ENCODE measurements around the gene KRTAP10-7. TPM values are rescaled to one million over a fixed set of nuclear protein-coding genes. Genes with fewer than 3 reads are reported as not detected.
"Not testable (repeated sequence)": the region's sequence is repeated elsewhere in the genome, so short reads cannot be mapped to it uniquely, and the experiment has no call there.

The KRTAP10-7 gene
- total RNA-seq, 2 donors from 2014 or later, result not detected

DNA sequence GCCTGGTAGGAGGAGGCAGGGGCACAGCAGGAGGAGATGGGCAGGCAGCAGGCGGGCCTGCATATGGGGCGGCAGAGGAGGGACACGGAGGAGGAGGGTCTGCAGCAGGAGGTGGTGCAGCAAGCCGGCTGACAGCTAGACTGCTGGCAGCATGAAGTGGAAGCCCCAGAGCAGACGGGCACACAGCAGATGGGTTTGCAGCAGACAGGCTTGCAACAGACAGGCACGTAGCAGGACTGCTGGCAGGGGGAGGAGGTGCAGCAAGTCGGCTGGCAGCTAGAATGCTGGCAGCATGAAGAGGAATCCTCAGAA is 20.6 kb upstream of the KRTAP10-7 start:
- Histone ChIP-seq H3K9me3 (peaks cover 0 to 3% (median 0%) of the 10 kb centered on the region in 3 donors), H3K27ac (no peak overlapping the region), H3K4me3 (no peak overlapping the region), H3K36me3 (replicated peaks in 1 of 2; ENCODE audit: insufficient read depth in 1 of 2, low read depth in 2 of 2) (no peaks in the 10 kb centered on the region), H3K4me1 (no peaks in the 10 kb centered on the region), H3K27me3 (no peaks in the 10 kb centered on the region)
- WGBS, 2 donors, result 32 to 46% methylated on average over 4 to 7 of the region's 7 CpGs
- intact Hi-C loops (cut with DNase I), result no loop called here
- DNase-seq, result no peak
- no peak for ATAC-seq
- TF ChIP-seq CTCF (IDR thresholded peaks at IDR 0.05), result no peak

DNA sequence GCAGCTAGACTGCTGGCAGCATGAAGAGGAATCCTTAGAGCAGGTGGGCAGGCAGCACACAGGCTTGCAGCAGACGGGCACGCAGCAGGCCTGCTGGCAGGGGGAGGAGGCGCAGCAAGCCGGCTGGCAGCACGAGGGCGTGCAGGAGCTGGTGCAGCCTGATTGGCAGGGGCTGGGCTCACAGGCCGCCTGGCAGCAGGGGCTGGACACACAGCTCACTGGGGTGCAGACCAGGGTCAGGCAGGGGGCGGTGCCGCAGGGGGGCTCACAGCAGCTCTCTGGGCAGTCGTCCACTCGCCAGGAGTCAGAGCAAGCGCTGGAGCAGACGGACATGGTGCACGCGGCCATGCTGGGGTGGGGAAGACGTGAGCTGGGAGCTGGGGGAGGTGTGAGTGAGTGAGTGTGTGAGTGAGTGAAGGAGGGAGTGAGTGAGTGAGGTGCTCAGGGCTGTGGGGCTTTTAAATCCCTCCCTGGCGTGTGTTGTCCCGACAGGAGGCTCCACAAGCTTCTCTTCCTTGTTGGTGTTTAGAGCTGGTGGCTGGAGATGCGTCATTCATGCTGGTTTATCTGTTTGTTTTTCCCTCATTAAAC is 20.1 kb upstream of the KRTAP10-7 start, which contains the start of gene KRTAP10-5:
KRTAP10-5 (minus strand) TSS at position 374 of the 591 bp plus-strand sequence; CDS start at position 348, 26 bp downstream.
- H3K4me1 ChIP-seq; ATAC-seq; H3K9me3 ChIP-seq; H3K36me3 ChIP-seq (replicated peaks in 1 of 2; ENCODE audit: insufficient read depth in 1 of 2, low read depth in 2 of 2); H3K27ac ChIP-seq; intact Hi-C loops (cut with DNase I); H3K4me3 ChIP-seq; DNase-seq; H3K27me3 ChIP-seq: not testable (repeated sequence)
- WGBS, 2 donors, result 20 to 40% methylated on average over 11 to 18 of the region's 19 CpGs

GRCh38 chr21:44581158-44581557 is 19.2 kb upstream of the KRTAP10-7 start:
- Histone ChIP-seq H3K4me3 (no peak overlapping the region), H3K27ac (no peak overlapping the region), H3K36me3 (replicated peaks in 1 of 2; ENCODE audit: insufficient read depth in 1 of 2, low read depth in 2 of 2) (no peaks in the 10 kb centered on the region), H3K9me3 (peaks cover 0 to 3% (median 0%) of the 10 kb centered on the region in 3 donors), H3K4me1 (no peaks in the 10 kb centered on the region), H3K27me3 (no peaks in the 10 kb centered on the region)
- no peak for ATAC-seq
- 74 to 84% methylated on average over 3 of the region's 3 CpGs for WGBS, 2 donors
- intact Hi-C loops (cut with DNase I), result no loop called here
- no peak for TF ChIP-seq POLR2A (IDR thresholded peaks at IDR 0.05)
- no peak for TF ChIP-seq CTCF (IDR thresholded peaks at IDR 0.05)
- DNase-seq, result no peak

GRCh38 chr21:44582055-44582454 is 18.3 kb upstream of the KRTAP10-7 start:
- H3K27ac ChIP-seq, result no peak overlapping the region
- no peaks in the 10 kb centered on the region for H3K36me3 ChIP-seq (replicated peaks in 1 of 2; ENCODE audit: insufficient read depth in 1 of 2, low read depth in 2 of 2)
- H3K9me3 ChIP-seq, result peaks cover 0 to 3% (median 0%) of the 10 kb centered on the region in 3 donors
- H3K4me3 ChIP-seq, result no peak overlapping the region
- intact Hi-C loops (cut with DNase I), result no loop called here
- ATAC-seq (no peak), DNase-seq (no peak)
- no peaks in the 10 kb centered on the region for H3K27me3 ChIP-seq
- 70 to 77% methylated on average over 14 to 15 of the region's 15 CpGs for WGBS, 2 donors
- no peaks in the 10 kb centered on the region for H3K4me1 ChIP-seq
- TF ChIP-seq POLR2A (IDR thresholded peaks at IDR 0.05), result no peak
- no peak for TF ChIP-seq CTCF (IDR thresholded peaks at IDR 0.05)

DNA sequence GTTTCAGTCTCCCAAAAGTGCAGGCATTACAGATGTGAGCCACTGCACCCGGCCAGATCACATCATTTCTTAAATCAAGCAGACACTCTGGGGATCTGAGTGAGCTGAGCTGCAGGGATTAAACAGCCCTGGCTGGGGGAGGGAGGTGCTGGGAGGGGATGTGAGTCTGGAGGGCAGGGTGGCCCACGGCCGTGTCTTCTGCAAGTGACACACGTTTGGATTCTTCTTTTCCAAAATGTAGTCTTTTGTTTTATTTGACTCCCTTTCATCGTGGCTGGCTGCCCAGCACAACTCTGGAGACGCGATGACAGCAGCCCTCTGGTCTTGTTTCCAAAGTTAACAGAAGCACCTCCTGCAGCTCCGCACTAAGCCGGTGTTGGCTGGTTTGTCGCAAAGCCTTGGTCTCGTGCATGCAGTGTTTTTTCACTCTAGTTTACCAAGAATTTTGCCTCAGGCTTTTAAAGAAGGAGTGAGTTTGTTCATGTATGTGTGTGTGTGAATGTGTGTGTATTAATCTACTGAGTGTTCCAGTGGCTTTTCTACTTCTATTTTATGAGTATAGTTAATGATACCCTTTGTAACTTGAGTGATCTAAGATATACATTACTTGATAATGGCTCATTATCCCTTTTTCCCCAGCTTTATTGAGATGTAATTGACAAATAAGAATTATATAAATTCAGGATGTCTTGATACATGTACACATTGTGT is 17.2 kb upstream of the KRTAP10-7 start:
- TF ChIP-seq CTCF (IDR thresholded peaks at IDR 0.05) (no peak), POLR2A (IDR thresholded peaks at IDR 0.05) (no peak)
- WGBS, 2 donors, result 15 to 16% methylated on average over 11 of the region's 11 CpGs
- Histone ChIP-seq H3K4me1 (no peaks in the 10 kb centered on the region), H3K9me3 (no peaks in the 10 kb centered on the region), H3K27ac (no peak overlapping the region), H3K4me3 (no peak overlapping the region), H3K36me3 (replicated peaks in 1 of 2; ENCODE audit: insufficient read depth in 1 of 2, low read depth in 2 of 2) (no peaks in the 10 kb centered on the region), H3K27me3 (no peaks in the 10 kb centered on the region)
- intact Hi-C loops (cut with DNase I), result no loop called here
- ATAC-seq (no peak), DNase-seq (no peak)
